ENCODE measurements around the gene TSC2. TPM values are rescaled to one million over a fixed set of nuclear protein-coding genes. Genes with fewer than 3 reads are reported as not detected.

Gene TSC2
- total RNA-seq, 6 donors from 2014 or later = 47.3 to 296 (median 118) TPM

DNA sequence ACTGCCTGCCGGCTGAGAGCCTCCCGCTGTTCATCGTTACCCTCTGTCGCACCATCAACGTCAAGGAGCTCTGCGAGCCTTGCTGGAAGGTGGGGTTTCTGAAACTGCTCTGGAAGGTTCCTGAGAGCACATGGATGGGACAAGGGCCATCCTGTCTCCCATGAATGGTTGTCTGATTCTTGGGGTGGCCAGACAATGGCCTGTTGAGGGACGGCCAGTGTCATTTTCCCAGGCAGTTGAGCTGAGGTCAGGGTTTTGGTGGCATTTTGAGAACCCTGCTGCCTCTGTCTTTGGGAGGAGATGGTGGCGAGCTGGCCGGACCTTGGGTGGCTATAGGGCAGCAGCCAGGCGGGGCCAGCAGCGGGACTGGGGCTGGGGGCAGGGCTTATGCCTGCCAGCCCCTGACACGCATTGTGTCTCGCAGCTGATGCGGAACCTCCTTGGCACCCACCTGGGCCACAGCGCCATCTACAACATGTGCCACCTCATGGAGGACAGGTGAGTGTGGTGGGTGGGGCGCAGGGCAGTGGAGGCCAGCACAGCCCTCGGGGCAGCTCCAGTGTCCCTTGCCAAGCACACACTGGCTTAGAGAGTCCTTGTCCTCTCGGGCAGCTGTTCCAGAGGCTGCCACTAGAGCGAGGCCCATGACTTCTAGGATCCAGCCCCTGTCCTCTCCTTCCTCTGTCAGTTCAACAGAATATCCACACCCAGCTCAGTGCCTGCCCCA lies 9.1 kb downstream of the TSC2 start:
- H3K4me1 ChIP-seq = no peaks in the 10 kb centered on the region
- no peak overlapping the region for H3K4me3 ChIP-seq
- peak overlapping the region in 1 of 4 donors; percentile 11 for H3K27ac ChIP-seq
- 80 to 94% methylated on average over 1 to 13 of the region's 19 CpGs for WGBS, 2 donors
- H3K36me3 ChIP-seq = peaks cover 8 to 84% (median 69%) of the 10 kb centered on the region in 4 donors
- no peak for TF ChIP-seq POLR2AphosphoS5 (IDR thresholded peaks at IDR 0.05)
- TF ChIP-seq, protein P1, sequence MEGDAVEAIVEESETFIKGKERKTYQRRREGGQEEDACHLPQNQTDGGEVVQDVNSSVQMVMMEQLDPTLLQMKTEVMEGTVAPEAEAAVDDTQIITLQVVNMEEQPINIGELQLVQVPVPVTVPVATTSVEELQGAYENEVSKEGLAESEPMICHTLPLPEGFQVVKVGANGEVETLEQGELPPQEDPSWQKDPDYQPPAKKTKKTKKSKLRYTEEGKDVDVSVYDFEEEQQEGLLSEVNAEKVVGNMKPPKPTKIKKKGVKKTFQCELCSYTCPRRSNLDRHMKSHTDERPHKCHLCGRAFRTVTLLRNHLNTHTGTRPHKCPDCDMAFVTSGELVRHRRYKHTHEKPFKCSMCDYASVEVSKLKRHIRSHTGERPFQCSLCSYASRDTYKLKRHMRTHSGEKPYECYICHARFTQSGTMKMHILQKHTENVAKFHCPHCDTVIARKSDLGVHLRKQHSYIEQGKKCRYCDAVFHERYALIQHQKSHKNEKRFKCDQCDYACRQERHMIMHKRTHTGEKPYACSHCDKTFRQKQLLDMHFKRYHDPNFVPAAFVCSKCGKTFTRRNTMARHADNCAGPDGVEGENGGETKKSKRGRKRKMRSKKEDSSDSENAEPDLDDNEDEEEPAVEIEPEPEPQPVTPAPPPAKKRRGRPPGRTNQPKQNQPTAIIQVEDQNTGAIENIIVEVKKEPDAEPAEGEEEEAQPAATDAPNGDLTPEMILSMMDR (IDR thresholded peaks at IDR 0.05) = peak in 3 of 6 experiments; percentile 11 to 29 (median 19)
- TF ChIP-seq POLR2A (IDR thresholded peaks at IDR 0.05) = no peak
- no peak for TF ChIP-seq EP300 (IDR thresholded peaks at IDR 0.05)
- DNase-seq (peak in 1 of 2 donors; percentile 68), ATAC-seq (ENCODE audit: low FRiP score in 2 of 2) (no peak)
- no peaks in the 10 kb centered on the region for H3K9me3 ChIP-seq
- H3K27me3 ChIP-seq = no peaks in the 10 kb centered on the region

DNA sequence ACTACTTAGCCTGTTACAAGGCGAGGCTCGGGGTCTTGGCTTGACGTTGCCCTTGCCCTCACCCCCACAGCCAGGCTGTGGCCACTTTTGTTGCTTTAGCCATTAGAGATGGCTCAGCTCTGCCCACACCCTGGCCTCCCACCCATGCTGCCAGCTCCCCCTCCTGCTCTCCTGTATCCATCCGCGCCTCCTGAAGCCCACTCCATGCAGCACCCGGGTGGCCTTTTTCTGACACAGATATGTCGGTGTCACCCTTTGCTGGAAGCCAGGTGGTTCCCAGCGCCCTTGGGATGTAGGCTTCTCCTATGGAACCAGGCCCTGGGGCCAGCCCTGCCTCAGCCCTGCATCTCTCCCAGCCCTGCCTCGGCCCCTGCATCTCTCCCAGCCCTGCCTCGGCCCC lies 9.7 kb downstream of the TSC2 start:
- Histone ChIP-seq H3K4me1 (no peaks in the 10 kb centered on the region), H3K27me3 (no peaks in the 10 kb centered on the region), H3K36me3 (peaks cover 11 to 85% (median 70%) of the 10 kb centered on the region in 4 donors), H3K9me3 (no peaks in the 10 kb centered on the region), H3K27ac (no peak overlapping the region), H3K4me3 (no peak overlapping the region)
- DNase-seq = no peak
- ATAC-seq (ENCODE audit: low FRiP score in 2 of 2) = no peak
- 92 to 94% methylated on average over 9 of the region's 10 CpGs for WGBS, 2 donors
- TF ChIP-seq EP300 (IDR thresholded peaks at IDR 0.05) (no peak), POLR2AphosphoS5 (IDR thresholded peaks at IDR 0.05) (no peak), POLR2A (IDR thresholded peaks at IDR 0.05) (no peak)
- TF ChIP-seq, protein P1 (IDR thresholded peaks at IDR 0.05) = no peak

DNA sequence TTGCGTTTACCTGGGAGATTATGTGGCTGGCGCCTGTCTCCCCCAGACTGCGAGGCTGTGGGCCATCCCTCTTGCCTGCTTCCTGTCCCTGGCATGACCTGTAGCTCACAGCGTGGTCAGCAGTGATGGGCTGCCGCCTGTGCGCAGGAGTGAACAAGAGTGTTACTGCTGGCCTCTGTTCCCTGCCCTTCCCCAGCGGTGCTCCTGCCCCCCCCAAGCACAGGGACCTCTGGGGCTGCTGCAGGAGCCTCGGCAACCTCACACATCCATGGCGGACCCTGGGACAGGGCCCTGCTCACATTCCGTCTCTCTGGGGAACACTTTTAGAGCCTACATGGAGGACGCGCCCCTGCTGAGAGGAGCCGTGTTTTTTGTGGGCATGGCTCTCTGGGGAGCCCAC lies 10.6 kb downstream of the TSC2 start:
- ATAC-seq (ENCODE audit: low FRiP score in 2 of 2) = no peak
- DNase-seq = peak in 1 of 2 donors; percentile 44

GRCh38 chr16:2058872-2059271 lies 11.1 kb downstream of the TSC2 start:
- Histone ChIP-seq H3K4me3 (no peak overlapping the region), H3K27me3 (no peaks in the 10 kb centered on the region), H3K9me3 (no peaks in the 10 kb centered on the region), H3K4me1 (no peaks in the 10 kb centered on the region), H3K27ac (no peak overlapping the region), H3K36me3 (peaks cover 3 to 85% (median 73%) of the 10 kb centered on the region in 4 donors)
- TF ChIP-seq EP300 (IDR thresholded peaks at IDR 0.05) = no peak
- TF ChIP-seq POLR2A (IDR thresholded peaks at IDR 0.05) = no peak
- TF ChIP-seq, protein P1 (IDR thresholded peaks at IDR 0.05) = no peak
- TF ChIP-seq POLR2AphosphoS5 (IDR thresholded peaks at IDR 0.05) = no peak
- ATAC-seq (ENCODE audit: low FRiP score in 2 of 2) (no peak), DNase-seq (peak in 1 of 2 donors; percentile 40)
- 96% methylated on average over 7 to 10 of the region's 10 CpGs for WGBS, 2 donors

More for the DNA sequence above, 10.6 kb downstream of the TSC2 start:
- TF ChIP-seq EP300 (IDR thresholded peaks at IDR 0.05) (no peak), POLR2A (IDR thresholded peaks at IDR 0.05) (no peak), POLR2AphosphoS5 (IDR thresholded peaks at IDR 0.05) (no peak)
- TF ChIP-seq, protein P1 (IDR thresholded peaks at IDR 0.05) = no peak
- Histone ChIP-seq H3K4me3 (no peak overlapping the region), H3K27ac (no peak overlapping the region), H3K4me1 (no peaks in the 10 kb centered on the region), H3K27me3 (no peaks in the 10 kb centered on the region), H3K9me3 (no peaks in the 10 kb centered on the region), H3K36me3 (peaks cover 8 to 85% (median 73%) of the 10 kb centered on the region in 4 donors)
- 83 to 91% methylated on average over 10 to 13 of the region's 13 CpGs for WGBS, 2 donors

All from upper lobe of left lung (tissue), 6 donors.